Vagina (tissue), 2 donors: Measurements from ENCODE around the gene IL4. TPM values are rescaled to one million over a fixed set of nuclear protein-coding genes. Genes with fewer than 3 reads are reported as not detected.

Experiments
- DNase-seq, 2 donors: peaks; one replicate each; pipeline ENCODE4 v3.0.0-alpha.2; 2017; ENCODE audit errors: extremely low spot score in 2 of 2
- H3K27ac ChIP-seq: fragments of 200-600 bp; sonication (generic); one replicate; pipeline ENCODE4 v1.5.1; 2019
- H3K27me3 ChIP-seq: fragments of 200-600 bp; sonication (generic); one replicate; pipeline ENCODE4 v1.5.1; 2019
- H3K36me3 ChIP-seq, 2 donors: fragments of 200-600 bp; sonication (generic); one replicate each; pipeline ENCODE4 v1.5.1; 2017 to 2019
- H3K4me1 ChIP-seq: fragments of 200-600 bp; sonication (generic); one replicate; pipeline ENCODE4 v1.5.1; 2019
- H3K4me3 ChIP-seq, 2 donors: fragments of 200-600 bp; sonication (generic); 1 replicate in 1 of 2; 2 replicates in 1 of 2; pipeline ENCODE4 v1.5.1; 2016 to 2019
- H3K9me3 ChIP-seq: fragments of 200-600 bp; sonication (generic); one replicate; pipeline ENCODE4 v1.5.1; 2019
- POLR2A ChIP-seq, 2 donors: fragments of 450-650 bp; IDR thresholded peaks; one replicate each; pipeline ENCODE4 v1.6.1; 2017; ENCODE audit warnings: antibody characterized with exemption in 2 of 2, mild to moderate bottlenecking in 2 of 2, moderate library complexity in 2 of 2
- POLR2AphosphoS5 ChIP-seq, 2 donors: sonication (generic); formaldehyde crosslinking; IDR thresholded peaks; one replicate each; pipeline ENCODE4 v1.9.0; 2017; ENCODE audit warnings: antibody characterized with exemption in 2 of 2, mild to moderate bottlenecking in 2 of 2, low read depth in 1 of 2; ENCODE audit not compliant: insufficient read depth in 1 of 2
- intact Hi-C: fragments of 100-400 bp; cut with DNase I; formaldehyde crosslinking; loops from one replicate; pipeline ENCODE4 v1.15.1; 2023
- total RNA-seq: library from RNA; depleted of rRNA; stranded (reverse); fragments of >200 nt; gene quantifications from one replicate; pipeline ENCODE4 v1.2.3, GENCODE V29; 2016
- TF ChIP-seq, protein P1 (sequence below), 3 experiments: fragments of 450-650 bp in 2 of 3; fragments of 200-600 bp in 1 of 3; sonication (generic) in 1 of 3; IDR thresholded peaks; one replicate each; pipeline ENCODE4 v1.5.1; 2017 to 2019; ENCODE audit warnings: antibody characterized with exemption in 3 of 3, mild to moderate bottlenecking in 2 of 3, moderate library complexity in 2 of 3

Gene IL4
- total RNA-seq, 1 donor from 2014 or later = not detected

GRCh38 chr5:132718544-132719312 is 44.9 kb downstream of the IL4 start:
- TF ChIP-seq POLR2AphosphoS5 (IDR thresholded peaks at IDR 0.05; ENCODE audit: insufficient read depth in 1 of 2, low read depth in 1 of 2) = no peak
- TF ChIP-seq POLR2A (IDR thresholded peaks at IDR 0.05) = no peak
- TF ChIP-seq, protein P1, sequence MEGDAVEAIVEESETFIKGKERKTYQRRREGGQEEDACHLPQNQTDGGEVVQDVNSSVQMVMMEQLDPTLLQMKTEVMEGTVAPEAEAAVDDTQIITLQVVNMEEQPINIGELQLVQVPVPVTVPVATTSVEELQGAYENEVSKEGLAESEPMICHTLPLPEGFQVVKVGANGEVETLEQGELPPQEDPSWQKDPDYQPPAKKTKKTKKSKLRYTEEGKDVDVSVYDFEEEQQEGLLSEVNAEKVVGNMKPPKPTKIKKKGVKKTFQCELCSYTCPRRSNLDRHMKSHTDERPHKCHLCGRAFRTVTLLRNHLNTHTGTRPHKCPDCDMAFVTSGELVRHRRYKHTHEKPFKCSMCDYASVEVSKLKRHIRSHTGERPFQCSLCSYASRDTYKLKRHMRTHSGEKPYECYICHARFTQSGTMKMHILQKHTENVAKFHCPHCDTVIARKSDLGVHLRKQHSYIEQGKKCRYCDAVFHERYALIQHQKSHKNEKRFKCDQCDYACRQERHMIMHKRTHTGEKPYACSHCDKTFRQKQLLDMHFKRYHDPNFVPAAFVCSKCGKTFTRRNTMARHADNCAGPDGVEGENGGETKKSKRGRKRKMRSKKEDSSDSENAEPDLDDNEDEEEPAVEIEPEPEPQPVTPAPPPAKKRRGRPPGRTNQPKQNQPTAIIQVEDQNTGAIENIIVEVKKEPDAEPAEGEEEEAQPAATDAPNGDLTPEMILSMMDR (IDR thresholded peaks at IDR 0.05) = no peak
- no peak overlapping the region for H3K27ac ChIP-seq
- no peaks in the 10 kb centered on the region for H3K4me1 ChIP-seq
- H3K36me3 ChIP-seq = peaks cover 0 to 6% of the 10 kb centered on the region in 2 donors
- H3K27me3 ChIP-seq = no peaks in the 10 kb centered on the region
- no peak overlapping the region for H3K4me3 ChIP-seq
- no peak for DNase-seq
- intact Hi-C loops = no loop called here
- no peaks in the 10 kb centered on the region for H3K9me3 ChIP-seq

GRCh38 chr5:132725745-132726144 is 52.0 kb downstream of the IL4 start:
- TF ChIP-seq POLR2AphosphoS5 (IDR thresholded peaks at IDR 0.05; ENCODE audit: insufficient read depth in 1 of 2, low read depth in 1 of 2) (no peak), POLR2A (IDR thresholded peaks at IDR 0.05) (no peak)
- TF ChIP-seq, protein P1 (IDR thresholded peaks at IDR 0.05) = no peak
- no peaks in the 10 kb centered on the region for H3K4me1 ChIP-seq
- no peak overlapping the region for H3K27ac ChIP-seq
- intact Hi-C loops = no loop called here
- H3K9me3 ChIP-seq = no peaks in the 10 kb centered on the region
- no peak overlapping the region for H3K4me3 ChIP-seq
- DNase-seq = no peak
- no peaks in the 10 kb centered on the region for H3K27me3 ChIP-seq
- peaks cover 0 to 4% of the 10 kb centered on the region in 2 donors for H3K36me3 ChIP-seq

GRCh38 chr5:132729896-132730295 is 56.1 kb downstream of the IL4 start:
- no peak for TF ChIP-seq POLR2AphosphoS5 (IDR thresholded peaks at IDR 0.05; ENCODE audit: insufficient read depth in 1 of 2, low read depth in 1 of 2)
- TF ChIP-seq, protein P1 (IDR thresholded peaks at IDR 0.05) = no peak
- no peak for TF ChIP-seq POLR2A (IDR thresholded peaks at IDR 0.05)
- Histone ChIP-seq H3K9me3 (no peaks in the 10 kb centered on the region), H3K4me1 (no peaks in the 10 kb centered on the region), H3K27me3 (no peaks in the 10 kb centered on the region), H3K27ac (no peak overlapping the region), H3K36me3 (peaks cover 0 to 4% of the 10 kb centered on the region in 2 donors), H3K4me3 (no peak overlapping the region)
- DNase-seq = no peak
- intact Hi-C loops = no loop called here

Other genes starting within 250 kb of the IL4 start
- 49.8 TPM for gene IRF1, start 183.2 kb upstream of the IL4 start, total RNA-seq
- not detected for gene IL5, start 130.5 kb upstream of the IL4 start, total RNA-seq
- 29.0 TPM for gene RAD50, start 117.0 kb upstream of the IL4 start, total RNA-seq
- not detected for gene IL13, start 15.8 kb upstream of the IL4 start, total RNA-seq
- 20.6 TPM for gene KIF3A, start 63.6 kb downstream of the IL4 start, total RNA-seq
- gene CCNI2, start 73.4 kb downstream of the IL4 start, total RNA-seq = not detected
- 52.8 TPM for gene SEPTIN8, start 103.2 kb downstream of the IL4 start, total RNA-seq
- gene SOWAHA, start 139.3 kb downstream of the IL4 start, total RNA-seq = not detected
- 17.7 TPM for gene SHROOM1, start 156.7 kb downstream of the IL4 start, total RNA-seq
- gene GDF9, start 192.5 kb downstream of the IL4 start, total RNA-seq = not detected
- gene UQCRQ, start 192.7 kb downstream of the IL4 start, total RNA-seq = 189 TPM
- 4.2 TPM for gene LEAP2, start 199.7 kb downstream of the IL4 start, total RNA-seq